ENCODE measurements around the gene PIGQ. TPM values are rescaled to one million over a fixed set of nuclear protein-coding genes. Genes with fewer than 3 reads are reported as not detected.

The PIGQ gene
- total RNA-seq, 1 experiment from 2014 or later = 58.0 TPM

DNA sequence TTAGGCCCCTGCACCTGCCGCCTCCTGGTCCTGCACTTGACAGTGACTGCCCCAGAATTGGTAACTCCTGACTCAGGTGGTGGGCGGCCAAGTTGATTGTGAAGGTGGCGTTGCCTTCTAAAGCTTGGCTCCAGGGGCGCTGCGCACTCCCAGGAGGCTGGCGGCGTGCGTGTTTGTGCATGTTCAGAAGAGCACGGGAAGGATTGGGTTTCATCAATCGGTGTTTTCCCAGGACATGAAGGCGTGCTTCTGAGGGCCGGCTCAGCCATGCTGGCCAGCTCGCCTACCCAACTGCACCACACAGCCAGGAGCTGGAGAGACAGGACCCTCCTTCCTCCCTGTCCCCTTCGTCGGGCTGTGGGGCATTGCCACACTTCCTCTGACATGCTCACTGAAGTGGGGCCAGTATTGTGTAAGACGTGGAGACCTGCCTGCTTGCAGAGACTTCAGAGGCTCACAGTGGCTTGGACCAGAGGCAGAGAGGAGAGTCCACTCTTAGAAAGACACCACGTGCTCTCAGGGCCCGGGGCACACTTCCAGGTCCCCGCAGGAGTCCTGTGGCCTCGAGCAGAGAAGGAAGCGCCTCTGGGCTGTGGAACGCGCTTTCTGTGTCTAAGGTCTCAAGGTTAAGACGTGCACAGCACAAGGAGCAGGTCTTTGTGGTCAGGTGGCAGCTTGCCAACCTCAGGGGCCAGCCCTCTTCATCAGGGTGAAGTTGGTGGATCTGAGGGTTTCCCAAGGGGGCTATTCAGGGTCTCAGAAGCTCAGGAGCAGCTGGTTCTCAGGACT, 22.9 kb downstream of the PIGQ start:
- Histone ChIP-seq H3K79me1 (ENCODE audit: insufficient read depth, low read depth, low read length, poor library complexity, severe bottlenecking) (peaks cover 3% of the 10 kb centered on the region), H2BK12ac (ENCODE audit: insufficient read length, low read depth, low read length) (no peak overlapping the region), H3K79me2 (ENCODE audit: insufficient read depth, low read length) (no peaks in the 10 kb centered on the region; the same call in 1 of the 2 replicates), H3K14ac (ENCODE audit: insufficient read depth, low read length) (no peak overlapping the region), H4K8ac (replicated peaks; ENCODE audit: insufficient read length, low read depth, low read length) (no peak overlapping the region), H3K4me2 (ENCODE audit: insufficient read depth, insufficient read length, low read length) (no peak overlapping the region), H3K9me3 (ENCODE audit: control insufficient read depth, low read depth, low read length) (no peaks in the 10 kb centered on the region), H2BK20ac (ENCODE audit: low read depth, low read length, poor library complexity, severe bottlenecking) (no peak overlapping the region), H2BK5ac (ENCODE audit: insufficient read length, low read length) (no peak overlapping the region), H3K27me3 (ENCODE audit: insufficient read depth, low read length) (no peaks in the 10 kb centered on the region; the same call in 1 of the 2 replicates), H3K4ac (ENCODE audit: low read depth, low read length) (no peak overlapping the region), H3K18ac (ENCODE audit: insufficient read length, low read depth, low read length) (no peak overlapping the region), H2AFZ (ENCODE audit: low read length) (no peak overlapping the region), H3K23ac (ENCODE audit: insufficient read length, low read depth, low read length) (no peak overlapping the region), H4K91ac (ENCODE audit: insufficient read length, low read depth, low read length) (no peak overlapping the region), H2AK5ac (ENCODE audit: insufficient read length, low read length) (no peak overlapping the region), H4K5ac (ENCODE audit: insufficient read length, low read depth, low read length) (no peak overlapping the region), H2BK120ac (ENCODE audit: low read depth, low read length, poor library complexity, severe bottlenecking) (no peak overlapping the region), H3K4me1 (ENCODE audit: insufficient read depth, low read length) (no peaks in the 10 kb centered on the region), H3K9ac (ENCODE audit: extremely low read depth, insufficient read length, low read length) (no peak overlapping the region), H4K20me1 (ENCODE audit: control insufficient read depth, insufficient read depth, insufficient read length) (no peaks in the 10 kb centered on the region), H3K23me2 (ENCODE audit: insufficient read length, low read depth, low read length, poor library complexity, severe bottlenecking) (peaks cover 5% of the 10 kb centered on the region), H3T11ph (ENCODE audit: low read length) (no peak overlapping the region), H3K56ac (ENCODE audit: insufficient read length, low read depth, low read length) (no peak overlapping the region), H2BK15ac (ENCODE audit: low read depth, low read length) (no peak overlapping the region), H3K27ac (ENCODE audit: insufficient read length, low read depth, low read length) (no peak overlapping the region)
- H3K4me1 Mint-ChIP-seq = peaks cover 10 to 17% of the 10 kb centered on the region in 2 experiments
- H3K9me3 Mint-ChIP-seq = 0 out of 5 replicates have a peak, but pooled peaks cover 0 to 3% of the 10 kb centered on the region in 2 experiments
- H3K4me3 Mint-ChIP-seq = no peak overlapping the region
- no peak for DNase-seq
- TF ChIP-seq, protein P1, sequence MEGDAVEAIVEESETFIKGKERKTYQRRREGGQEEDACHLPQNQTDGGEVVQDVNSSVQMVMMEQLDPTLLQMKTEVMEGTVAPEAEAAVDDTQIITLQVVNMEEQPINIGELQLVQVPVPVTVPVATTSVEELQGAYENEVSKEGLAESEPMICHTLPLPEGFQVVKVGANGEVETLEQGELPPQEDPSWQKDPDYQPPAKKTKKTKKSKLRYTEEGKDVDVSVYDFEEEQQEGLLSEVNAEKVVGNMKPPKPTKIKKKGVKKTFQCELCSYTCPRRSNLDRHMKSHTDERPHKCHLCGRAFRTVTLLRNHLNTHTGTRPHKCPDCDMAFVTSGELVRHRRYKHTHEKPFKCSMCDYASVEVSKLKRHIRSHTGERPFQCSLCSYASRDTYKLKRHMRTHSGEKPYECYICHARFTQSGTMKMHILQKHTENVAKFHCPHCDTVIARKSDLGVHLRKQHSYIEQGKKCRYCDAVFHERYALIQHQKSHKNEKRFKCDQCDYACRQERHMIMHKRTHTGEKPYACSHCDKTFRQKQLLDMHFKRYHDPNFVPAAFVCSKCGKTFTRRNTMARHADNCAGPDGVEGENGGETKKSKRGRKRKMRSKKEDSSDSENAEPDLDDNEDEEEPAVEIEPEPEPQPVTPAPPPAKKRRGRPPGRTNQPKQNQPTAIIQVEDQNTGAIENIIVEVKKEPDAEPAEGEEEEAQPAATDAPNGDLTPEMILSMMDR (conservative IDR thresholded peaks at IDR 0.05) = no peak
- H3K27me3 Mint-ChIP-seq (ENCODE audit: low read depth) = peaks cover 32% of the 10 kb centered on the region
- no CpG with 5 or more reads among the region's 24 CpGs for WGBS (ENCODE audit: extremely low coverage, insufficient read length, low lambda C conversion rate)
- H3K36me3 Mint-ChIP-seq (ENCODE audit: insufficient read depth in 1 of 3, low read depth in 3 of 3) = peaks cover 5 to 15% (median 14%) of the 10 kb centered on the region in 3 experiments; a peak in 6 of 7 replicates
- no peak overlapping the region for H3K27ac Mint-ChIP-seq
